Psoas muscle (tissue), 8 donors: ENCODE results near the gene STAM. TPM values are rescaled to one million over a fixed set of nuclear protein-coding genes. Genes with fewer than 3 reads are reported as not detected.
A peak's percentile ranks its signal among the peaks of the same experiment; 100 is the strongest.

Source experiments
- ATAC-seq, 4 donors: fragments of 200-7000 bp; cut with Tn5 transposase; one replicate each; pipeline ENCODE4 v1.9.1; 2020; ENCODE audit warnings: moderate library complexity in 3 of 4, mild to moderate bottlenecking in 2 of 4
- DNase-seq, 2 donors: peaks; one replicate each; pipeline ENCODE4 v3.0.0-alpha.2; 2020
- H3K27ac ChIP-seq: fragments of 200-600 bp; one replicate; pipeline ENCODE4 v1.8.0; 2022
- H3K27me3 ChIP-seq, 3 donors: fragments of 200-600 bp in 1 of 3; one replicate each; pipeline versions ENCODE4 v1.6.1 to v1.8.0; 2013 to 2022; ENCODE audit warnings: low read length in 2 of 3, mild to moderate bottlenecking in 2 of 3, moderate library complexity in 1 of 3; ENCODE audit not compliant: insufficient read depth in 3 of 3
- H3K36me3 ChIP-seq, 2 donors: fragments of 200-600 bp in 1 of 2; one replicate each; pipeline versions ENCODE4 v1.6.1 to v1.8.0; 2013 to 2022; ENCODE audit warnings: low read depth in 1 of 2, mild to moderate bottlenecking in 1 of 2, moderate library complexity in 1 of 2; ENCODE audit not compliant: insufficient read depth in 1 of 2
- H3K4me1 ChIP-seq: fragments of 200-600 bp; one replicate; pipeline ENCODE4 v1.8.0; 2022
- H3K4me3 ChIP-seq: fragments of 200-600 bp; one replicate; pipeline ENCODE4 v1.8.0; 2022; ENCODE audit warnings: mild to moderate bottlenecking
- H3K9me3 ChIP-seq: fragments of 200-600 bp; one replicate; pipeline ENCODE4 v1.8.0; 2022
- WGBS, 3 donors: extraction: QIAGEN DNeasy Blood & Tissue Kit; methylation state at CpG; one replicate each; pipeline versions ENCODE4 v1.1.6 to v1.1.7; 2013; 5-methylcytosine and 5-hydroxymethylcytosine counted together
- intact Hi-C, 2 donors: fragments of 100-400 bp; cut with DNase I; formaldehyde crosslinking; loops; one replicate each; pipeline versions ENCODE4 v1.11.0 to v1.14.2; 2022
- long read RNA-seq, 2 donors: library from polyadenylated mRNA; unstranded; transcript quantifications; one replicate each; pipeline ENCODE4 v2.0.0, GENCODE V29; 2021
- polyA plus RNA-seq, 3 donors: library from polyadenylated mRNA; stranded (reverse); fragments of 200-250 nt; gene quantifications; one replicate each; pipeline ENCODE4 v1.2.3, GENCODE V29; 2013
- total RNA-seq, 4 donors: library from RNA; stranded (reverse); fragmentation: NEBNext Ultra II Directional in 2 of 4; extraction: Animal tissue kit (Norgen Biotek cat#: 25700) in 2 of 4; gene quantifications; one replicate each; pipeline versions ENCODE4 v1.2.1 to v1.2.4, GENCODE V29; 2021 to 2023
- TF ChIP-seq, protein P1 (sequence below): fragments of 200-600 bp; IDR thresholded peaks from one replicate; pipeline ENCODE4 v1.8.0; 2022; ENCODE audit warnings: antibody characterized with exemption
- donor health status: healthy with polysubstance abuse.
- donor health status: DM: no; HTN: no; CAD: no; lungs with moderate emphysema.
- donor health status: Bipolar disorder and iron deficiency.
- donor health status: healthy.
- donor health status: DM: yes; HTN: yes; CAD: no.
- donor health status: DM: no; HTN: no; CAD: no.
- donor health status: DM: no; HTN: no; CAD: no.
- donor health status: DM: yes; HTN: yes; CAD: no.

Gene STAM
- total RNA-seq (10 to 100 TPM; 22.1 to 42.4 (median 36.1) TPM), polyA plus RNA-seq (10 to 100 TPM; 16.3 to 31.9 (median 20.0) TPM)
- long read RNA-seq, donor 1, transcript STAM-202 (14 exons, 2,972 nt): major isoform, 7 of 9 reads
- long read RNA-seq, donor 1, partial matches to known transcripts: 0 of 9 reads
- long read RNA-seq, donor 1, other reads (novel, unspliced or antisense): 2 of 9 reads
- long read RNA-seq, donor 2, transcript STAM-202 (14 exons, 2,972 nt): major isoform, 42 of 53 reads
- long read RNA-seq, donor 2, partial matches to known transcripts: 4 of 53 reads
- long read RNA-seq, donor 2, other reads (novel, unspliced or antisense): 7 of 53 reads

DNA sequence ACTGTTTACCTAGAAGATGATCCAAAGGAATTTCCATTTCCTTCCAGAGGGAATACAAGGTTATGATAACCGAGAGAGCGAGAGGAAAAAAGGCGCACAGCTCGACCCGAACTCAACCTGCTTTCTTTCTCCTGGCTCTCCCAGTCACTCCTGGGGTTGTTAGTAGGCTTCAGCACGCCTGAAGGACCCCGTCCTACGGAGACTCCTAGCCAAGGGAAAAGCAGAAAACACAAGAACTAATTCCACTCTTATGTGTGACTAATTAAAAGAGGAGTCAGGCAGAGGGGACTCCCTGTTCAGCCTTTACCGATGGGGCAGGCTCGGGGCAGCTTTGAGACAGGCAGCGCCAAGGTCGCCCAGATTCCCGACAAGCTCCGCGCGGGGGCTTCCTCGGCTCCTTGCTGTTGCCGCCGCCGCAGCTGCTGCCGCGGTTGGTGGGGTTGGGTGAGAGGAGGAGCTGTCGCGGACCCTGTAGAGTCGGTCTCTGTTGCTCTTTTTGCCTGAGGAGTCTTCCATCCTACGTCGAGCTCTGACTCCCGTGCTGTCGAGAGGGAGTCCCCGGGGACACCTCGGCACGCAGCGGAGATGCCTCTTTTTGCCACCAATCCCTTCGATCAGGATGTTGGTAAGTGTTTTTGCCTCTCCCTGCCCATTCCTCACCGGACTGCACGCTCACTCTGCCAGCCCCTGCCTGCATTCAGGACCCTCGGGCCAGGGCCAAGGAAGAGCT lies at the start of gene STAM:
Gene STAM, plus strand, starts transcription at position 397 of the 730 bp plus-strand sequence. Its CDS starts 189 bp downstream, at position 586.
- peak; percentile 88 to 92 (median 90) for ATAC-seq
- Histone ChIP-seq H3K9me3 (no peaks in the 10 kb centered on the region), H3K27ac (peak within 1 kb of the TSS; percentile 99), H3K36me3 (peaks cover 0 to 2% of the 10 kb centered on the region in 2 donors), H3K27me3 (no peaks in the 10 kb centered on the region), H3K4me1 (peaks cover 33% of the 10 kb centered on the region), H3K4me3 (peak within 1 kb of the TSS; percentile 90)
- intact Hi-C loops: loop anchor here (2.0 kb wide), 2 partner anchors 27 to 29 kb away; partner anchors contain the start of gene HACD1 (in 2 of the 2)
- WGBS, 3 donors: 0 to 1% (median 0%) methylated on average over 32 to 37 of the region's 37 CpGs
- TF ChIP-seq, protein P1, sequence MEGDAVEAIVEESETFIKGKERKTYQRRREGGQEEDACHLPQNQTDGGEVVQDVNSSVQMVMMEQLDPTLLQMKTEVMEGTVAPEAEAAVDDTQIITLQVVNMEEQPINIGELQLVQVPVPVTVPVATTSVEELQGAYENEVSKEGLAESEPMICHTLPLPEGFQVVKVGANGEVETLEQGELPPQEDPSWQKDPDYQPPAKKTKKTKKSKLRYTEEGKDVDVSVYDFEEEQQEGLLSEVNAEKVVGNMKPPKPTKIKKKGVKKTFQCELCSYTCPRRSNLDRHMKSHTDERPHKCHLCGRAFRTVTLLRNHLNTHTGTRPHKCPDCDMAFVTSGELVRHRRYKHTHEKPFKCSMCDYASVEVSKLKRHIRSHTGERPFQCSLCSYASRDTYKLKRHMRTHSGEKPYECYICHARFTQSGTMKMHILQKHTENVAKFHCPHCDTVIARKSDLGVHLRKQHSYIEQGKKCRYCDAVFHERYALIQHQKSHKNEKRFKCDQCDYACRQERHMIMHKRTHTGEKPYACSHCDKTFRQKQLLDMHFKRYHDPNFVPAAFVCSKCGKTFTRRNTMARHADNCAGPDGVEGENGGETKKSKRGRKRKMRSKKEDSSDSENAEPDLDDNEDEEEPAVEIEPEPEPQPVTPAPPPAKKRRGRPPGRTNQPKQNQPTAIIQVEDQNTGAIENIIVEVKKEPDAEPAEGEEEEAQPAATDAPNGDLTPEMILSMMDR: no peak
- DNase-seq: peak; percentile 92 to 96

DNA sequence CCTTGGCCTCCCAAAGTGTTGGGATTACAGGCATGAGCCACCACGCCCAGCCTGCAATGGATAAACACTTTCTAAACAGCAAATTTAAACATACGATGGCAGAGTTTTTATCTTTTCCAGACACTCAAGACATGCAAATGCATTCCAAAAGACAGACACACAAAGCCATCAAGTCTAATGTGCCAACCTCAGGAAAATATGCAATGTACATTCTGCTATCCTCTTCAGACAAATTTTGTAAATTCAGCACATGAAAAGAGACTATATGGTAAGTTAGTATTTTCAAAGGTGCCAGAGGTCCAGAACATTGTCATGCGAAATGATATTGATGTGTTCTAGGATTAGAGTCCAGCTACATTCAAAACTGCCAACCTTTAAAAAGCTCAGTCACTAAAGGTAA lies 46.6 kb upstream of the STAM start:
- peaks cover 0 to 73% of the 10 kb centered on the region in 2 donors for H3K36me3 ChIP-seq
- TF ChIP-seq, protein P1: no peak
- no peaks in the 10 kb centered on the region for H3K4me1 ChIP-seq
- no peaks in the 10 kb centered on the region for H3K9me3 ChIP-seq
- 86 to 90% (median 86%) methylated on average over 3 of the region's 3 CpGs for WGBS, 3 donors
- intact Hi-C loops: no loop called here
- H3K27me3 ChIP-seq: no peaks in the 10 kb centered on the region
- DNase-seq (no peak), ATAC-seq (no peak)
- no peak overlapping the region for H3K4me3 ChIP-seq
- H3K27ac ChIP-seq: no peak overlapping the region

DNA sequence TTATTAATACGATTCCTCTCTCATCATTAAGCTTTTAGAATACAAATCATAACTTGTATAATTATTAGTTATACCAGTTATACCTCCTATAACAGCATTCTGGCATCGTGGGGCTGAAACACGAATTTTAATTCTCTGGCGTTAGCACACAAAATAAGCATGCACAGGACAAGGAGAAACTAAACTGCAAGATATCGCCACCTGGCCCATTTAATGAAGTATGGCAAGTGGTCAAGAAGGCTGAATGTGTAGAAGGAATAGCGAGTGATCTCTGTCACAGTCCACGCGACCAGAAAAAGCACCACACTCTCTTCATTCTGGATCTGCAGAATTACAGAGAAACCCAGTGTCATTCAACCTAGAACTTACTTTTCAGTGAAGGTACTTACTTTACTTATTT lies 44.9 kb upstream of the STAM start:
- Histone ChIP-seq H3K9me3 (no peaks in the 10 kb centered on the region), H3K27me3 (no peaks in the 10 kb centered on the region), H3K4me1 (no peaks in the 10 kb centered on the region), H3K27ac (no peak overlapping the region), H3K4me3 (no peak overlapping the region), H3K36me3 (peaks cover 0 to 72% of the 10 kb centered on the region in 2 donors)
- TF ChIP-seq, protein P1: no peak
- no peak for ATAC-seq
- no peak for DNase-seq
- 55 to 57% (median 56%) methylated on average over 8 of the region's 8 CpGs for WGBS, 3 donors
- intact Hi-C loops: no loop called here

DNA sequence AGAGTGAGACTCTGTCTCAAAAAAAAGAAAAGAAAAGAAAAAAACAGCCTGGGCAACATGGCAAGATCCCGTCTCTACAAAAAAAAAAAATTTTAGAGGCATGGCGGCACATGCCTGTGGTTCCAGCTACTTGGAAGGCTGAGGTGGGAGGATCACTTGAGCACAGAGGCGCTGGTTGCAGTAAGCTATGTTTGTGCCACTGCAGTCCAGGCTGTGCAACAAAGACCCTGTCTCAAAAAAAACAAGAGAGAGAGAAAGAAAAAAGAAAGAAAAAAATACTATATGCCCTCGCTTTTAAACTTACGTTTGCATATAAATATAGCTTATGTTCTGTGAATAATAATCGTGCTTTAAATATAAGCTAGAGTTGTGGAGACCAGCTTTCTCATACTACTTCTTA lies 38.0 kb upstream of the STAM start:
- WGBS, 3 donors: 83 to 91% (median 86%) methylated on average over 6 of the region's 6 CpGs
- H3K36me3 ChIP-seq: peaks cover 0 to 19% of the 10 kb centered on the region in 2 donors
- H3K4me1 ChIP-seq: peaks cover 3% of the 10 kb centered on the region
- intact Hi-C loops: loop anchor here (2.0 to 10.0 kb wide), 4 partner anchors 136 to 609 kb away; no protein-coding TSS in a partner anchor
- H3K9me3 ChIP-seq: no peaks in the 10 kb centered on the region
- no peaks in the 10 kb centered on the region for H3K27me3 ChIP-seq
- H3K27ac ChIP-seq: no peak overlapping the region
- no peak for ATAC-seq
- DNase-seq: no peak
- TF ChIP-seq, protein P1: no peak
- no peak overlapping the region for H3K4me3 ChIP-seq
